Measurements from ENCODE around the gene NRK.
"Not testable (repeated sequence)": the region's sequence is repeated elsewhere in the genome, so short reads cannot be mapped to it uniquely, and the experiment has no call there.

The NRK gene
- total RNA-seq, result 0 reads per million in 3 experiments

DNA sequence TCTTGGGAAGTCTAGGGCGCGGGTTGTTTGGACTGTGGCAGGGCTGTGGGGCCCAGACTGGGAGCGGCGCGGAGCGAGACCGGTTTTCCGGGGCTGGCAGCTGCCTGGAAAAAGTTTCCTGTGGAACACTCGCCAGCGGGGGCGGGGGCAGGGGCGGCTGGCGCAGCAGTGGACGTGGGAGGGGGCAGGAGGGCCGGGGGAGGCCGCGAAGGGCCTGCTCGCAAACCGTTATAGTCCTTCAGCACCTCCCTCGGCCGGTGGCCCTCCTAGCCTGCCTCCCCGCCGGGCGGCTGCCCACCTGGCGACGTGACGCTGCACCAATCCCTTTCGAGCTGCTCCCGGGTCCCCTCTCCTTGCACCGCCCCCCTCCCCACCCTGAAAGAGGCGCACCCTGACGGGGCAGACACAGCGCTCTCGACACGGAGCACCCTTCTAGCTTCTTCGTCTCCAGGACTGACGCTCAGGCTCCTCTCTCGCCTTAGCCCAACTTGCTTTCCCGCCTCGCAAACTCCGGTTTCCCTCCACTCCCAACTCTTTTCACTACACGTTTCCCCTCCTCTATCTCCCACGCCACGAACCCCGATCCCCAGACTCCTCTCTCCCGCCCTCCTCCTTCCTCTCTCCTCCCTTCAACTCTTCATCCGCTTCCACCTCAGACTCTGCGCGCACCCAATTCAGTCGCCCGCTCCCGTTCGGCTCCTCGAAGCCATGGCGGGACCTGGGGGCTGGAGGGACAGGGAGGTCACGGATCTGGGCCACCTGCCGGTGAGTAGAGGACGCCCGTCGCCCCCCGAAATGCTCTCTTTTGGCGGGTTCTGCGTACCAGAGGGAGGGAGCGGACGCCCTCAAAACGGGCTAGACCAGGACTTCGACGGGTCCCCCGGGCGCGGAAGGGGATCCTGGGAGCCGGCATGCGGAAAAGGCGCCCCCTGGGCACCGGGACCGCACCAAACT is at the start of gene NRK:
NRK (plus strand) TSS at position 402 of the 954 bp plus-strand sequence; CDS start at position 709, 307 bp downstream.
- DNase-seq, result no peak

DNA sequence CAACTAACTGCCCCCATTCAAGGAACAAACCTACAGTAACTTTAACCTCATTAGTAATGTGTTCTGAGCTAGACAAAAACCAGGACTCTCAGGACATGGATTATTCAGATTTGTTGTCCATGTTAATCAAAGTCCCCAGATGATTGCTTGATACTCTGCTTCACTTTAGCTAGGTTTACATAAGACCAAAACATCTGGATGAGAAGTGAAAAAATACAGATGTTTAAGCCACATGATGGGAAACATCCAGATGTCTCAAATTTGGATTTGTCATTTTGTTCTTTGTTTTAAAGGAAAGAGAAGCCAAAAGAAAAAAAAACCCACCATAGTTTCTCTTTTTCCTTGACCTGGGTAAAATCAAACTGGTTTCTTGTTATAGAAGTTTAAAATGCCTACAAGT is 48.5 kb upstream of the NRK start:
- no peak for DNase-seq

DNA sequence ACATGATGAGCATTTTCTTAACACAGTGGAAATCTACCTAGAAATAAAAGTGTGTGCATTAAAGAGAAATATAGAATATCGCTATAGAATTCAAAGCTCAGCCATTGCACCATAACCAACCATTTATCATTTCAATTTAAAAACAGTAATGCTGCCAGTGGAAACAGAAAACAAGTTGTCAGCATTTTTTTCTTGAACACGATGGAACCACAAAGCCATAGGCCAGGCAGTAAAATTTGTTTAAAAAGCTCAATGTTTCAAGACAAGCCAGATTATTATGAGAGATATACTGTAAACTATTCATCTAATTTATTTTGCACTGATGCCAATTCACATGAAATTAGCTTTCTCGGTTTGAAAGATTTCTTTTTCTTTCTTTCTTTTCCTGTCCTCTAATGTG is 46.7 kb upstream of the NRK start:
- no peak for DNase-seq

DNA sequence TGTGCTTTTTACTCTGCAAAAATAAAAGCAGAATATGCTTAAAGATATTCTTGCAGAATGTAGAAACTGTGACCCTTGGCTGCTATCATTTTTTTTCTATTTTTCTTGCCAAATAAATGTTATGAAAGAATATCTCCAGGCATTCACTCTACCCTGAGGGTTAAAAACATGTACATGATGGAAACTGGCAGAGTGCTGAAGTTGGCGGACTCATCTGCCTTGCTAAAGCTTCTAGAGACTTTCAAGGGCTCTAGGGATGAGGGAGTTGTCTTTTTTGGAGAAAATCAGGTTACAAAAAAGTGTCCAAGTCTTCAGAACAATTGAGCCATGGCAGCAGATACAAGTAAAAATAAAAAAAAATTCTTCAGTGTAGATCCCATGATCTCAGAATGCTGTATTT is 40.5 kb upstream of the NRK start:
- DNase-seq, result no peak

DNA sequence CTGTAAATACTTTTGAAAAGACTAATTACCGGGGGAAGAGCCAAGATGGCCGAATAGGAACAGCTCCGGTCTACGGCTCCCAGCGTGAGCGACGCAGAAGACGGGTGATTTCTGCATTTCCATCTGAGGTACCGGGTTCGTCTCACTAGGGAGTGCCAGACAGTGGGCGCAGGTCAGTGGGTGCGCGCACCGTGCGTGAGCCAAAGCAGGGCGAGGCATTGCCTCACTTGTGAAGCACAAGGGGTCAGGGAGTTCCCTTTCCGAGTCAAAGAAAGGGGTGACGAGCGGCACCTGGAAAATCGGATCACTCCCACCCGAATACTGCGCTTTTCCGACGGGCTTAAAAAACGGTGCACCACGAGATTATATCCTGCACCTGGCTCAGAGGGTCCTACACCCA is 25.5 kb upstream of the NRK start:
- DNase-seq, result not testable (repeated sequence)

DNA sequence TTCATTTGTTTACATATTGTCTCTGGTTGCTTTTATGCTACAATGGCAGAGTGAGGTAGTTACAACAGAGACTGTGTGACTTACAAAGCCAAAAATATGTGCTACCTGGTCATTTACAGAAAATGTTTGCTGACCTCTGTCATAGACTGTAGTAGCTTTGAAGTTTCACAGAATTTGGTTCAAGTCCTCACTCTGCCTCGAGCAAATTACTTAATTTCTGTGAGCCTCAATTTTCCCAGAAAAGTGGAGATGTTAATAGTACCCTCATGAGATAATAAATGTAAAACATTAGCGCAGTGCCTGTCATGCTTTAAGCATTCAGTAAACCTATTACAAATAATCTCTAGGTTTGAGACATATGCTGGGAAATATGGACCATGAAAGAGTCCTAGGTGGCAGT is 18.4 kb upstream of the NRK start:
- DNase-seq, result no peak

- not testable (repeated sequence) for DNase-seq
These were observed 16.7 kb upstream of the NRK start for GRCh38 chrX:105805655-105806054.

DNA sequence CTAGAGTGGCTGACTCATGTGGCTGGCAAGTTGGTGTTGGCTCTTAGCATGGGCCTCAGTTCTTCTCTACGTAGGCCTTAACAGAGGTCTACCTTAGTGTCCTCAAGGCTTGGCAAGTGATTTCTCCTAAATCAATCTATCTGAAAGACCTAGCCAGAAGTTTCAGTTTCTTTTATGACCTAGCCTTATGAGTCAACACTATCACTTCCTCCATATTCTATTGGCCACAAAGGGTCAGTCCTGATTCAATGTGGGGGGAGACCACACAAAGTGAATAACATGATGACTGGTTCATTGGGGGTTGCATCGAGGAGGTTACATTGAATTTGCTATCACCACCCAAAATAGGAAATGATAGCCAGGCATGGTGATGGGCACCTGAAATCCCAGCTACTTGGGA is 5.8 kb upstream of the NRK start:
- DNase-seq, result no peak

DNA sequence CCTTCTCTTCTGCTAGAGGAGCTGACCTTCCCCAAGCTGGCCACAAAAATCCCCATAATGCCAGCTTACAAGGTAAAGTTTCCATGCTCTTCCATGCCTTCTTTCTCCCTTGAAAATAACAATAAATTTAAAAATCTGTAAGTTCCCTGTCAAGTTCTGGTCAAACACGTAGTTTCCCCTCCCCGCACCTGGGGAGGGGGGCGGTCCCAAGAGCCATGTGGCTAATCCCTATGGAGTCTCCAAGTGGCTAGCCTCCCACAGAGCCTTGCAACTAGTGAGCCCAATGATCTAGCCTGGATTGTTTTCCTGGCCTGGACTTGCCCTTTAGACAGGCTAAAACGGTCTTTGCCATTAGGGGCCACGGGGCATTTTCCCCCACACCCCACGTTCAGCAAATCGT is 2.1 kb upstream of the NRK start:
- DNase-seq, result no peak

GRCh38 chrX:105821471-105822121 is 743 bp upstream of the NRK start:
- DNase-seq, result no peak

GRCh38 chrX:105823092-105823455 is 735 bp downstream of the NRK start:
- no peak for DNase-seq

- DNase-seq, result no peak
These were observed 6.7 kb downstream of the NRK start for GRCh38 chrX:105829011-105829410.

DNA sequence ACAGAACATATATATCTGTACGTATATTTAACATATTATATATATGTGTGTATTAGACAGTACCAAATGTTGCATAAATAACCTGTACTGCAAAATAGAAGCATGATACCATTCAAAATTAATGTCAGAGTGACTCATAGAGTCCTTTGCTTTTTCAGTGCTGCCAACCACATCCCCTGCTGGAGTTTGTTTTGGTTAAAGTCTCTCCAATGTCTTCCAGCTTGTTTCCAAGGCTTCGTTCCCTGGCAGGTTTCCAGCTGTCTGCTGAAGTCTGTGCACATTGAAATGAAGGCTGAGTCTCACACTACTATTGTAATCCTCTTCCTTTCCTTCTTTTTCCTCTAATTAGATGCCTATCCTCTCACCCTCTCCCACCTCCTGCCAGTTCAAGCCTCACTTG is 14.9 kb downstream of the NRK start:
- DNase-seq, result no peak

- no peak for DNase-seq
These were observed 23.3 kb downstream of the NRK start for GRCh38 chrX:105845631-105846030.

- DNase-seq, result not testable (repeated sequence)
These were observed 27.8 kb downstream of the NRK start for GRCh38 chrX:105850100-105850499.

DNA sequence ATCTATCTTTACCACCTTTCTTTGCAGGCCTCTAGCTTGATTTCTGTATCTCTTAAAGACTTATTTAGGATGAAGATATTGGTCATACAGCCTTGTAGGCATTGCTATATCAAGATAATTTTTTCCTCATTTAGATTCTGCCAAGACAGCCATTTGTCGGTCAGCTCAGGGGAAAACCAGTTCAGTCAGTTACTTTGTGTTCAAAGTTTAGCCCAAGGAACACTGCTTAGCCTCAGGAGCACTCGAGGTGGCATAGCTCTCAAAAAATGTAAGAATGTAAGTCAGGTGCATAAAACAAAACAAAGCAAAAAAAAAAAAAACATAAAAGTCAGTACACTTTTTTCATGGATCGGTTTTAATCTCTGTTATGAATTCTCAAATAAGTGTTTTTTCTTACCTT is 43.4 kb downstream of the NRK start:
- no peak for DNase-seq

- no peak for DNase-seq
These were observed 47.4 kb downstream of the NRK start for GRCh38 chrX:105869701-105870100.

- no peak for DNase-seq
These were observed 48.1 kb downstream of the NRK start for GRCh38 chrX:105870445-105870844.

DNA sequence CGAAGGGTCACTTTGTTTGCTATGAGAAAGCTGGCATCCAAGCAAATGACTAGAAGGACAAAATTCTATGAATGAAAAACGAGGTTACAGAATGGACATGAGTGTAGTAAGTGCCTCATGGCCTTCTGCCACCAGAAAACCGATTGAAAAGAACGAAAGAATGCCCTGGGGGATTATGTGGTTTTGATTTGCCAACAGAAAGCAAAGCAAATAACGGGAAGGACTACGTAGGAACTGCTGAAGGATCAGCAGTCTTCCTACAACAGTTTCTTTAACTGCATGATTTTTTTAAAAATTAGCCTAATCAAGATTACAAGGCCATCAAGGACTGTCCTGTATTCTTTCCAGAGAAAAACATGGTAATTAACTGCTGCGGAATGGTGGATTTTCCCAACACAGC is 50.6 kb downstream of the NRK start:
- no peak for DNase-seq

DNA sequence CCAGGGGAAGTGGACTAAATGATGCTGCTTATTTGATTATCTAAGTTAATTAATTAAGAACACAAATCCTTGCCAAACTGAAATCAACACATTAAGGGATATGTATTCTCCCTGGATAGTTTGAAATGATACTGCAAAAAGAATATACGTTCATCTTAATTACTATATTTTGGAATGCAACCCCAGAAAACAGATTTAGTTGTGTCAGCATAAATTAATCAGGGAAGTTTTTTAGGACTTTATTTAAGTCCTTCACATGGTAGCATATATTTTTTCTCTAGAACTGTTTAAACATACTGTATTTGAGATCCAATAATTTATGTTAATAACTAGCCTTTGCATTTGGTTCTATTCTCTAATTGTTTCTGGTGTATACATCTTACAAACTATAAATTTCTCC is 52.5 kb downstream of the NRK start:
- no peak for DNase-seq

DNA sequence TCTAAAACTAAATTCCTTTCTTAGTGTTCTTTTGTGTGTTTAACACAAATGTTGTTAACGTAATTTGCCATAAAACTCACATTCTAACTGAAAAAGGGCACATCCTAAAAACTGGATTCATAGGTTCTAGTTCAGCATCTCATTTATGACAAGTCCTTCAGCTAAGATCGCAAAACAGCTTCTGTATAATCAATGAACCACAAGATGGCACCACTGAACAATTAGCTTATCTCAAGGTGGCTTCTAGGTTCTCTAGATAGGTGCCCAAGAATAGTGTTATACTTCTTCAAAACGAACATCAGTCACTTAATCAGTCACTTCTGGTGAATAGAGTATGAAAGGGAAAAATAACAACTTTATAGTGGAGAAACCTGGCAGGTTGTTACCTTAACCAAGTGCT is 54.3 kb downstream of the NRK start:
- DNase-seq, result no peak

- no peak for DNase-seq
These were observed 58.2 kb downstream of the NRK start for GRCh38 chrX:105880491-105880890.

DNA sequence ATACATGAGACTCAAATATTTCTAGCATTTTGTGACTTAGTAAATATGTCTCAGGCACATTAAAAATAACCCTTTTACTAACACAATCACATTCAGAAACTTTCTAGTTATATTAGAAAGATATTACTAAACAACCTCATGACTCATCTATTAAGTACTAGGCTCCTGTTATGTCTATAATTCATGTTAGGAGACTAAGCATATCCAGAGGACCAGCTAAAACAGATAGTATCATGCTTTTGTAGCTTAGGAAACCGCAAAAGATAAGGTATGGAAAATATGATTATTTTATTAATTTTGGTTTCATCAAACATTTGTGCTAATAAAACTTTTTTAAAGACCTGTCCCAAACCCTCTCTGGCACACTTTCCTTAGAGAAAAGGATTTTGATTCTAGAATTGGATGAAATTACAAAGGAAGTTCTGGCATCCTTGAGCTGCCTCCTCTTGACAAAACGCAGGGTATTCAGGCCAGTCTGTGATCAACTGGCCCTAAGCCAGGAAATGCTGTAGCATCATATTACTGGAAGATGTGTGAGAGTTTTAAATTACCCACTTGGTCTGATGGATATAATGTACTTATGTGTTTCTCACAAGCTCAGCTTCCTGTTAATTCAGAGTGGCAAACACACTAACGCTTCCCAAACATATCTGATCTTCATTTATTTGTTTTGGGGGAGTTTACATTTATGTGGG is 60.4 kb downstream of the NRK start:
- no peak for DNase-seq

- DNase-seq, result no peak
These were observed 72.4 kb downstream of the NRK start for GRCh38 chrX:105894721-105895120.
